NCI-H748 (cell line): ENCODE data around the gene PRDM10.
A peak's percentile ranks its signal among the peaks of the same experiment; 100 is the strongest.
"Not testable (repeated sequence)": the region's sequence is repeated elsewhere in the genome, so short reads cannot be mapped to it uniquely, and the experiment has no call there.

Source experiments
- DNase-seq: peaks from one replicate; lab custom pipeline; 2025; ENCODE audit not compliant: unreplicated experiment; lab: John Stamatoyannopoulos, UW

PRDM10 gene

DNA sequence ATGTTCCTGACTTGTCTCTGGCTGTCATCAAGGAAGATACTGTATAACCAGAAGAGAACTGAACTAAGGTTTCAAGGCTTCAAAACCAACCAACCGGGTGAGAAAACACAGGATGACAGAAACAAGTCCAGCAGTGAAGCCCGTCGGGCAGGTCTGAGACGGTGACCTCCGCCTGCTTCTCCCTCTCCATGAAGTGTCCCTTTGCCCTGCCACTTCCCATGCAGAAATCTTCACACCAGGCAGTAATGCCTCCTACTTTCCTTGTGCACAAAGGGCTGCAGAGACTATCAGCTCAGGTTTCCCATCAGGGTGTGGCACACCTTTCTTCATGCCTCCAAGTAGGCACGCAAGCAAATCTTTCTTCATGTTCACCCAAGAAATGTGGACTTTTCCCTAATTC, 24.2 kb downstream of the PRDM10 start:
- DNase-seq, result no peak

DNA sequence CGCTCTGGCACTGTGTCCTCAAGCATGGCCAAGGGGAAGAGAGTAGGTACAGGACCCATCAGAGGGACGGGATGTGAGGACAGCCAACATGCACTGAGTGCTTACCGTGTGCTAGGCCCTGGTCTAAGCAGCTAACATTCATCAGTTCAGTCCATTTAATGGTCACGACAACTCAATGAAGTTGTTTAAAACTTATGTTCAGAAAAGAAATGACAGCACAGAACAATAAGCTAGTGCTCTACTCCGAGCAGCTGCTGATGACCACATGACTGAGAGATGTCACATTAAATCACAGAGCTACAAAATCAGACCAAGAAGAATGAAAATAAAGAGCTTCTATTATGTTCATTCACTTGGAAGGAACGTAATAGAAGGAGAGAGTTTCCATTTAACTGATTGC, 26.3 kb downstream of the PRDM10 start:
- no peak for DNase-seq

DNA sequence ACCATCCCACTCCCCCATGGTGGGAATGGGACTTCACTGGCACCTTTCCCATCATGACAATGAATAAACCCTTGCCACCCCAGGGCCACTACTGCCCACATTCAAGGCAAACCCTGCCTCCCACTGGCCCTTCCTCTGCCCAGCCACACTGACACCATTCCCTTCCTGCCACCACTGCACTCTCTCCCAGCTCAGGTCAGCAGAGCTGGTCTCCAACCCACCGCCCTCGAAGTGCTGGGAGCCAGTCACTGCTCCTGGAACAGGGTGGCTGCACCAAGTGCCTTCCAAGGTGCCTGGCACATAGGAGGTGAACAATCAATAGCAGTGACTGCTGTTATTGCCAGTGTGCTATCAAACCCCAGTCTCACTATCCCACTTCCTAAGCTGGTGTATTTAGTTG, 27.1 kb downstream of the PRDM10 start:
- DNase-seq, result no peak

DNA sequence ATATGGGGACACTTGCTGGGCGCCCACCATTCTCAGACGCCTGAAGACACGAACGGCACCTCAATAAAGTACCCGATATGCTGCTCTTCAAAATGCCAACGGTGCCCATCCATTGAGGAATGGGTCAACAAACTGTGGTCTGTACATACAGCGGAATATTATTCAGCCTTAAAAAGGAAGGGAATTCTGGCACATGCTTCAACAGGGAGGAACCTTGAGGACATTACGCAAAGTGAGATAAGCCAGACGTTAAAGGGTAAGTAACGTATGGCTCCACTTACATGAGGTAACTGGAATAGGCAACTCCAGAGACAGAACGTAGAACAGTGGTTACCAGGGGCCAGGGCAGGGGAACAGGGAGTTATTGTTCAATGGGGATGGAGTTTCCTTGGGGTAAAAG, 28.0 kb downstream of the PRDM10 start:
- DNase-seq, result no peak

DNA sequence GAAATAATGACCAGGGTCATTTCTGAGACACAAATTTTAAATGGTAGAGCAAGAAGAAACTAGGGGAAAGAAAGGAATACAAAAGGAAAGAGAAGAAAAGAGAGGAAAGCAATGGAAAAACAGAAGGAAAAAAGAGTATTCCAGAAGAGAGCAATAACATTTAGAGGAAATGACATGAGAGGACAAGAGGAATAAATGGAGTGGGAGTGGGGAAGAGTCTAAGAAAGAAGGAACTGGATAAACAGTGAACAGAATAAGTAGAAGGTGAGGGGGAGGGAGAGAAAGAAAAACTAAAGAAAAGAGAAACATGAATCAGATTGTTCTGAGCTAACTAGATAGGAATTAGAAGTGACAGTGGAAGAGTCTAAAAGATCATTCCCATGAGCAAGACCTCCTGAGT, 28.4 kb downstream of the PRDM10 start:
- DNase-seq, result no peak

DNA sequence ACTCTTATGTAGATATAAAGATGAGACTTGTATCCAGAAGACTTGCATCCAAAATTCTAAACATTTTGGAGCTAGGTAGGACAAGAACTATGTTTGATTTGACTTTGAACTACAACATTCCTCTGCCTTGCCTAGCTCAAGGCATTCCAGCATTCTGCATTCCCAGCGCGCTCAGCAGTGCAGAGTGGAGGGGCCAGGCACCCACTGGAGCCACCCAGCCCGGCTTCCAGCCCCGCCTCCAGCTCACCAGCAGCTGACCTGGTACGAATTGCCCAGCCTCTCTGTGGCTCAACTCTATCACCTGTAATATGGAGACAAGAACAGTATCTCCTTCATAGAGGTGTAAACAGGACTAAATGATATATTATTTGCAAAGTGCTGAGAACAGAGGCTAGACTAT, 28.8 kb downstream of the PRDM10 start:
- DNase-seq, result no peak

DNA sequence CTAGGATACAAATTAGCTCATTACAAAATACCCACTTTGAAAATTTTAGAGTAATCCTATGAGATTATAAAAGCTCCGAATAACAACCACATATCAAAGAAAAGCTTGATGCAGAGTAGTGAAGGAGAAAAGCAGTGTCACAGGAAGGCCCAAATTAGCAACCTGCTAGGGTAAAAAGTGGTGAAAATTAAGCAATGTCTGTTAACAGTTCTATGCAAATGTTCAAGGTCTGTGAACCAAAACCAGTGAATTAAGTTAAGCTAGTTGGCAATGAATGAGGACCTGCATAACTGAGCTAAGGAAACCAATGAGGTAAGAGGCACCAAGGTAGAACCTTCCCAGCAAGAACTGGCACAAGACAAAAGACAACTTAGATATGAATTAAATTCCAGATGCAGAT, 29.6 kb downstream of the PRDM10 start:
- DNase-seq, result no peak

DNA sequence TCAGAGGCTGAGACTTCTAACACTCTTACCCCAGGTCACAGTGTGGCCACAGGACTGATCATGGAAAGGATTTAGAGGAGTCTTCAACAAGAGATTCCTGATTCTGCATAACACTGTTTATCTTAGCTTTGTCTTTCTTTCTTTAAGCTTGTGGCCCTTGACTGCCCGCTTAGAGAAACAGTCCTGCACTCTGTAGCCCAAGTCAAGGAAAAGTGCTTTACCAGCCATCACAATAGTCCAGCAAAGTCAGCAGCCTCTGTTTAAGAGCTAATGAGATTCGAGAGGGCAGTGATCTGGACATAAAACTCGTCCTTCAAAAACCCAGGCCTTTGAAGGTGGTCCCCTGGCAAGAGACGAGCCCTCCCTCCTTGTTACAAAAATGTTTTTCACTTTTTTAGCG, 30.0 kb downstream of the PRDM10 start:
- DNase-seq, result no peak

DNA sequence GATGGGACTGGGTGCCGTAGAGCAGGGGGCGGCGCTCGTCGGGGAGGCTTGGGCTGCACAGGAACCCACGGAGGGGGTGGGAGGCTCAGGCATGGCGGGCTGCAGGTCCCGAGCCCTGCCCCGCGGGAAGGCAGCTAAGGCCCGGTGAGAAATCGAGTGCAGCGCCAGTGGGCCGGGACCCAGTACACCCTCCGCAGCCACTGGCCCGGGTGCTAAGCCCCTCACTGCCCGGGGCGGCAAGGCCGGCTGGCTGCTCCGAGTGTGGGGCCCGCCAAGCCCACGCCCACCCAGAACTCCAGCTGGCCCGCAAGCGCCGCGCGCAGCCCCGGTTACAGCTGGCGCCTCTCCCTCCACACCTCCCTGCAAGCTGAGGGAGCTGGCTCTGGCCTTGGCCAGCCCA, 30.8 kb downstream of the PRDM10 start:
- not testable (repeated sequence) for DNase-seq

DNA sequence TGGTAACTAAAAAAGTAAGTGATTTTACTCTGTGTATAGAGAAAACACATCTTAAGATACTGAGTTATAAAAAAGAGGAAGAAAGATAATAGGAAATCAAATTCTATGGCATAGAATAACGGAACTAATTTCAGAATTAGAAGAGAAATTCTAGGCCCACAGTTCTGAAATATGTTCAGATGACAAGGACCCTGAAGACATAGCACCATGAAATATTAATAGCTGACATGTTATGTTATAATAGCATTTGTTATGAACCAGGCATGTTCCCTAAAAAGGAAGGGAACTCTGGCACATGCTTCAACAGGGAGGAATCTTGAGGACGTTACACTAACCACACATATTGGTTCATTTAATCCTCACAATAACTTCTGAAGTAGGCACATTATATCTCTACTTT, 32.7 kb downstream of the PRDM10 start:
- DNase-seq, result no peak

DNA sequence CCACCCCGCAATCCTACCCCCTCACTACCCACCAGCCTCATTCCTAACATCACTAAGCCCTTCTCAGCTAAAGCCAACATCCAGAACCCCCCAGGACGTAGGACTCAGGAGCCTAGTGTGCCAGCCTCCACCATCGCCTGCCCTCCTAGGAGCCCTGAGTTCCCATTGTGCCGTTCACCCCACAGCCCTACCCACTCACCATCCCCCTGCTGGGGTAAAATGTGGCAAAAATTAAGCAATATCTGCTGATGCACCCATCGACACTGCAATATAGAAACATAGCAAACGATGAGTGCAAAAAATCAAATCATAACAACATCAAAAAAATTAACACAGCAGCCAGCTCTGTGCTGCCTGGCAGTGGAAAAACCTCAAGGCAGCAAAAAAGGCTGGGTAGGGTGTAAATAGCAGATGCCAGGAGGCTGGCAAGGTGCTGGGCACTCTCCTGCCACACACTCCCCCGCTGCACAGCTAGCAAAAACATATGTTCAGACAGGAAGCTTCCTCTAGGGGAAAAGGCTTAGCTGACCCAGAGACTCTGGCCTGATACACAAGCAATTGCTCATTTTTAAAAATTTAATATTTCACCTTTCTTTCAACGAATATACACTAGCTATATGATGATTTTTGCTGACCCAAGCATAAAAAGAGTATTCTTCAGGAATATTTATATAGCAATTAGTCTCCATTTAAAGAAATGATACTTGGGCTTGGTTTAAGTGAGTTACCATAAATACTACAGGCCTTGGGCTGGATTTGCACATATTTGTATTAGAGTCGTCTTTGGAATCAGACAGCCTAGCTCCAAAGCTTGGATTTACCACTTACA, 33.8 kb downstream of the PRDM10 start:
- DNase-seq, result no peak

DNA sequence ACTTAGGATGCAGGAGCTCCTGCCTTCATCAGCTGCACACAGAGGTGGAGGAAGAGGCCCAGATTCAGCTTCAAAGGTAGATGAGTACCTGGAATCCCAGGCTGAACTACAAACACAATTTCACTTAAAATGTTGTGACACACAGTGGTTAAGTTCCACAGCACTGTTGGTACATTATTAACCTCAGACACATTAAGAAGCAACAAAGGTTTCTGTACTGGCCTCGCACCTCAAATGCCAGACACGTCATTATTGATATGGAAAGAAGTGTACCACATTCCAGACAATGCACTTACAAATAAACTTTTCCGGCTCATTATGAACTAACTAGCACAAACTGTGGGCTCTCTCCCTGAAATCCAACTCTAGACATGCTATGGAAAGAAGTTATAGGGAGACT, 34.6 kb downstream of the PRDM10 start:
- DNase-seq, result no peak

DNA sequence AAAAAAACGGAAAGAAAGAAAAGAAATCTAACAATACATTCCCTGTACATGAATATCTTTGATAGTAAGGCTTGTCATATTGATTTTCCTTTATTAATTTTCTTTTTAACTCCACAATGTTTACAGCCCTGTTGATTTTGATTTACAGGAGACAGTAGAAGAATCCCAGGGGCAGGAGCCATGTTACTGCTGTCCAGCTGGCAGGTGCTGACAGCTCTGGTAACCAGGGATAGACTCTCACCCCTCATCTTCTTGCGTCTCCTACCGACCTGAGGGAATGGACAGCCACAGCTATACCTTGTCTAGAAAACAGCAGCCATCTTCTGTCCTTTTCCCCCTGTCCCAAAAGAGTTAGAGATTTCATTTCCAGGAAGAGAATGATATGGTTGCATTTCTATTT, 37.4 kb downstream of the PRDM10 start:
- no peak for DNase-seq

DNA sequence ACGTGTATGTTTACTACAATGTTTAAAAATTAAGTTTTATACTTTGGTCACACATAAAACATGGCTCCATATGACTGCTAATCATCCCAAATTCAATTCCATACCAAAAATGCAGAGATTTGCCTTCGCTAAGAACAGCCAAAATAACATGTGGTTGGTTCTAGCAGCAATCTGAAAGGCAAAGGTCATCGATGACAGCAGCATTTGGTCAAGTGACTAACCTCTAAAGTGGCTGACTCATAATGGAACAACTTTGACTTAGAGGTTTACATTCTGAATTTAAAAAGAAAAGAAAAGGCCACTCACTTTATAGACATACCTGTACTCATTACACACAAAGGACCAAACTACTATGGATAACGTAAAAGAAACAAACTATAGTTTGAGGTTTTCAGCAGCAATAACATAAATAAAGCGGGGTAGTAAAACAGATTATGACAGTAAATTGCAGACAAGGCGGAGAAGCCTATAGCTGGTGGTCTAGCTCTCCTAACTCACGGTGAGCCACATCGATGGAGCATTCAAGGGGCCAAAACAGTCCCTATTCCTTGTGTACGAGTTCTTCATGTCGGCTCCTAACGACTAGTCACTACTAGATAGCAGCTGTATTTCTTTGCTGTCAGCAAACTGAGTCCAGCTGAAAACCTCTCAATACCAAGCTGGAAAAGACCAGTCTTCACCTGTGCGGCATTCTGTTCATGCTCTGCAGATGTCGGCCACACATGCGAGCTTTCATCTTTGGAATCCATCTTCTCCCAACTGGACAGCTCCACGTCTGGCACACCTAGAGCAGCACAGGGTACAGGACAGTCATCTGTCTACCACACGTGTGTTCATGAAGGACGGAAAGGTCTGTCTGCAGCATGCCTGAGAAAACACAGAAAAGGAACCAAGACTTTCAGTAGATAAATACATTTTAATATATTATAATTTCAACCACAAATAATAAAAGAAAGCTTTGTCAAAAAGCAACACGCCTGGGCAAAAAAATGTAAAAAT, 42.1 kb downstream of the PRDM10 start:
- no peak for DNase-seq

DNA sequence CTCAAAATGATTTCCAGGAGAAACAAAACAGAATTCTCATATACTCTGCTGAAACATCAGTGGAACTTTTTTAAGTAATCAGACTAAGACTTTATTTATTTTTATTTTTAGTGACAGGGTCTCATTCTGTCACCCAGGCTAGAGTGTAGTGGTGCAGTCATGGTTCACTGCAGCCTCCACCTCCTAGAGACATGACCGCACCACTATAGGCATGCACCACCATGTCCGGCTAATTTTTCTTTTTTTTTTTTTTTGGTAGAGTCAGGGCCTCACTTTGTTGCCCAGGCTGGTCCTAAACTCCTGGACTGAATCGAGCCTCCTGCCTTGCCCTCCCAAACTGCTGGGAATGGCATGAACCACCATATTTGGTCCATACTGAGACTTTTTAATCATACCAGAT, 42.9 kb downstream of the PRDM10 start:
- DNase-seq, result no peak

DNA sequence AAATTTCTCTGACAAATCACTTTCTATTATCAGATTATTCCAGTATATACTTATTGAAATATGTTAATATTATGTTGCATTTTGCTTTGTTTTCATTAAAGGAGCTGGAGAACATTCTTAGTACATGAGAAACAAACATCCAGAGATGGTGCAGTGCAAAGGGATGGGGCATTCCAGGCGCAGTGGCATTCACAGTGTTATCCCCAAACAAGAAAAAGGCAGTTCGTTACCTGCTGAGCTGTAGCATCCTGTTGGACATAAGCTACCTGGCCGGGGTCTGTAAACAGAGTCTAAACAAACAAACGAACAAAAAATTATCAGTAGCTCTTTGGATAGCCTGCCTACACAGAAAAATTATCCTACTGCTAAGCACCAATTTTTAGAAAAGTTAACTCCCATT, 47.4 kb downstream of the PRDM10 start:
- DNase-seq, result peak; percentile 52

DNA sequence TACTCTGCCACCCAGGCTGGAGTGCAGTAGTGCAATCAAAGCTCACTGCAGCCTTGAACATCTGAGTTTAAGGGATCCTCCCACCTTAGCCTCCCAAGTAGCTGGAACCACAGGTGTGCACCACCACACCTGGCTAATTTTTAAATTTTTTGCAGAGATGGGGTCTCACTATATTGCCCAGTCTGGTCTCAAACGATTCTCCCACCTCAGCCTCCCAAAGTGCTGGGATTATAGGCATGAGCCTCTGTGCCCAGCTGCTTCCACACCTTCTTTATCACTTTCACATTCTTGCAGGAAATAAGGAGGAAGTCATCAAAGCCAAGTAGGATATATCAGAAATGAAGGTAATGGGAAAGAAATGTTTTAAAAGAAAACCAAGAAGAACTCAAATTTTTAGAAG, 47.9 kb downstream of the PRDM10 start:
- DNase-seq, result not testable (repeated sequence)

DNA sequence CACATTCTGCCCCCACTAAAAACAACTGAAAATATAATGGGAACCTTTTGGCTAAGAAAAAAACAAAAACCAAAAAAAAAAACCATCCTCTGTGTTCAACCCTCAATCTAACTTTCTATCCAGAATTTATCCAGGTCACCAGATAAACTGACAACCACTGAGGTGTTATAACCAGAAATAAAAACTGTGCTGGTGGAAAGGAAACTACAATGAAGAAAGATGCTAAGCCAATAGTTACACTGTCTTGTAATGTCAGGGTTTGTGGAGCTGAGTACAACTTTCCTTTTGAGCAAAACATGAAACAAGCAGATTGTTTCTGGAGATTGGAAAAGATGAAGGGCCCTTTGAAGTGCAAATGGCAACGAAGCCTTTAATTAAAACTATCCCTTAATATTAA, 50.8 kb downstream of the PRDM10 start:
- no peak for DNase-seq

DNA sequence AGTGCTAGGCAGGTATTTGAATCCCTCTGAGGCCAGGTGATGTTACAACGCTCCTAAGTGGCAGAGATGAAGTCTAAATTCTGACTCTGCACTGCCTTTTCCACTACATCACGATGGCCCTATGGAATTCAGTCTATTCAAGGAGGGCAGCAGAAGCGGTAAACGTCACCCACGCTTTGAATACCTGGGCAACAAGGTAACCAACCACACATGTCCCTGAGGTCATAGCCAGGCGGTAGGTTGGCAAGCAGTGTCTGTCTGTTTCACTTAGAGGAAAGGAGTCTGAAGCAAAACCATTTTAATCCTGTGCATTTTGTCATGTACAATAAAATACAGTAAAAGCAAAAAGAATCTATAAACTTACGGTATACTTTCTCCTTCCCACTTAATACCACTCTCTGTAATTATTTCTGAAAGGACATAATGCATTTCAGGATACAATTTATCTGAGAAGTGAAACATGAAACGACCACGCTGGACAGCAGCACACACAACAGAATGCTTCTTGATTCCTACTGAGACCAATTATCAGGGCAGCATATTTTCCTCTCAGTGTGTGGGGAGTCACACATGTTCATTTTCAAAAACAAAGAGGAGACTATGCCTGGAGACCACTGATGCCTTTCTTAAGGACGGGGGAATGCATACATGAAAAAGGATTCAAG, 51.3 kb downstream of the PRDM10 start:
- DNase-seq, result peak; percentile 62

DNA sequence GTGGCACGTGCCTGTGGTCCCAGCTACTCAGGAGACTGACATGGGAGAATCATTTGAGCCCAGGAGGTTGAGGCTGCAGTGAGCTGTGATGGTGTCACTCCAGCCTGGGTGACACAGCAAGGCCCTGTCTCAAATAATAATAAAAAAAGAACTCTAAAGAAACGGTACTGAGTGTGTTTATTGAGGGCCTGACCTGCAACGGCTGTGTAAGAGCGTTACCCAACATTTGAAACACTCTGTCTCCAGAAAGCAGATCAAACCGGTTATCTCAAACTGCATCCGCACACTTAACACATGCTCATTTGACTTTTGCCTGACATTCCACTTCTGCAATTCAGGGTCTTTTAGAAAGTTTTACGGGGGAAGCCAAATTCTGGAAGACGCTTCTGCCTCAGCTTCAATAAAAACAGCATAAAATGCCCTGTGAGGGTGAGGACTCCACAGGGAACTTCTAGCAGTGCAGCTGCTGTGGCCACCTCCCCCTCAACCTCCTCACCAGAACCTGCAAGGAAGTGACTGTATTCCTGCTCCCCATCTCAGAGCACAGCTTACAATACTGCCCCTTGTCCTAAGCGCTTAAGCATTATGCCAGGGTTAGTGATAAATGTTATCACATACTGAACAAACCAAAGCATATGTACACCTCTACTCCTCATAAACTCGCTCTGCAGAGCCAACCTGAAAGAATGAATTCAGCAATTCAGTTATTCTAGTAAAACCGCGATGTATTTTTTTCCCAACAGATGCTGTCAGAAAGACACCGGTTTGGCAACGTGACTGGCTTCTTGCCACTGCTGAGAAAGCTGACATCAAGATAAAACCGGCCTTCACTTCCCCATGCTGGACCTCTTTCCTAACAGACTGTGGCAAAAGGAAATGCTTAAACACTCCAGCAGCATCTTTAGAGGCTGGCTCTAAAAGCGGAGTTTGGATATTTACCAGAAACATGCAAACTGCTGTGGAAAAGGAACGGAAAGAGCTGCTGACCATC, 52.2 kb downstream of the PRDM10 start:
- DNase-seq, result no peak
